IgD-negative memory B cell (primary cell): ENCODE measurements around the gene ASPA. TPM values are rescaled to one million over a fixed set of nuclear protein-coding genes. Genes with fewer than 3 reads are reported as not detected.
"Not testable (repeated sequence)": the region's sequence is repeated elsewhere in the genome, so short reads cannot be mapped to it uniquely, and the experiment has no call there.

Experiments
- H3K27ac Mint-ChIP-seq, 3 donors: one replicate each; pipeline ENCODE4 v1.8.0; 2020 to 2022; ENCODE audit warnings: mild to moderate bottlenecking in 3 of 3, mixed read lengths in 3 of 3, moderate library complexity in 1 of 3
- H3K27me3 Mint-ChIP-seq: one replicate; pipeline ENCODE4 v1.8.0; 2021; ENCODE audit warnings: mixed read lengths
- H3K36me3 Mint-ChIP-seq: one replicate; pipeline ENCODE4 v1.8.0; 2020; ENCODE audit warnings: mild to moderate bottlenecking, mixed read lengths
- H3K4me1 Mint-ChIP-seq, 3 donors: one replicate each; pipeline ENCODE4 v1.8.0; 2020 to 2022; ENCODE audit warnings: mixed read lengths in 3 of 3, mild to moderate bottlenecking in 1 of 3
- H3K4me3 Mint-ChIP-seq, 4 donors: one replicate each; pipeline ENCODE4 v1.8.0; 2020 to 2022; ENCODE audit warnings: mild to moderate bottlenecking in 4 of 4, mixed read lengths in 4 of 4, moderate library complexity in 3 of 4
- H3K9me3 Mint-ChIP-seq, 3 donors: one replicate each; pipeline ENCODE4 v1.8.0; 2020 to 2021; ENCODE audit warnings: mixed read lengths in 3 of 3, mild to moderate bottlenecking in 1 of 3
- polyA plus RNA-seq: library from polyadenylated mRNA; unstranded; fragments of 300-500 nt; fragmentation: Illumina TruSeq; gene quantifications from one replicate; pipeline ENCODE4 v1.2.3, GENCODE V29; 2021

ASPA gene
- polyA plus RNA-seq, 1 donor from 2014 or later: not detected

DNA sequence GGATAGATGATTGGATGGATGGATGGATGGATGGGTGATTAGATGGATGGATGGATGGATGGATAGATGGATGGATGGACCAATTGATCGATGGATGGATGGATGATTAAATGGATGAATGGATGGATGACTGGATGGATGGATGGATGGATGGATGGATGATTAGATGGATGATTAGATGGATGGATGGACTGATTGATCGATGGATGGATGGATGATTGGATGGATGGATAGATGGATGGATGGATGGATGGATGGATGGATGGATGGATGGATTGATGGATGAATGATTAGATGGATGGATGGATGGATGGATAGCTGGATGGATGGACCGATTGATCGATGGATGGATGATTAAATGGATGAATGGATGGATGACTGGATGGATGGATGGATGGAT, 43.7 kb downstream of the ASPA start:
- not testable (repeated sequence) for H3K9me3 Mint-ChIP-seq, H3K4me1 Mint-ChIP-seq, H3K36me3 Mint-ChIP-seq, H3K27me3 Mint-ChIP-seq, H3K27ac Mint-ChIP-seq, H3K4me3 Mint-ChIP-seq

DNA sequence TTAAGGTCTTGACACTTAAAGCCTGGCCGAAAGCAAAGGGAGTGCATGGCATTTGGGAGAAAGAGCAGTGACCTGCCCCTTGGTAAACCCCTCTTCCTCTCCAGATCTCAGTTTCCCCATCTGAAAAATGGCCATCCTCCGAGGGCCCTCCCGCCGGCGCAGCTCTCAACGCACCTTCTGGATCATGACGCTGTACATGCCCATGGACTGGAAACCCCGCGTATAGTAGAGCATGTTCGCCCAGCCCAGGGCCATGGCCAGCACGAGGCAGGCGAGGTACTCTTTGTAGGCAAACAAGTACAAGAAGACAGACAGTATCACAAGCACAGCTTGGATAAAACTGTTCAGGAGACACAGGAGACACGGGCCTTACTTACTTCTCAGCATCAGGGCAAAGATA, 48.2 kb downstream of the ASPA start:
- H3K9me3 Mint-ChIP-seq: no peaks in the 10 kb centered on the region
- peaks cover 4% of the 10 kb centered on the region for H3K36me3 Mint-ChIP-seq
- H3K4me1 Mint-ChIP-seq: no peaks in the 10 kb centered on the region
- no peaks in the 10 kb centered on the region for H3K27me3 Mint-ChIP-seq
- H3K27ac Mint-ChIP-seq: no peak overlapping the region
- no peak overlapping the region for H3K4me3 Mint-ChIP-seq

DNA sequence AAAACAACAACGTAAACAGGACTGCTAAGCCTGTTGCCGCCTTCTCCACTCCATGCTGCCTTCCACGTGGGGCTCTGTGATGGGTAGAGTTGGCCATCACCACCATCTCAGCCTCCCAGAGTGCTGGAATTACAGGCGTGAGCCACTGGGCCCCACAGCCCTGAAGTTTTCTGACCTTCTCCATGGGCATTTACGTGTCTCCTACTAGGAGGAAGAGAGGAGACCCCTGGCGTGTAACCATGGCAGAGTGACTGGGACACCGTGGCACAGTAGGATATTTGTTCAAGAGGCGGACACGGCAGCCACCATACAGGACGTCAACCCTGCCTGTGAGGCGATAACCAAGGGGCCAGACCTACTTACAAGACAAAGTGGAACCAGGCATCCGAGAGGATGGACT, 50.7 kb downstream of the ASPA start:
- H3K36me3 Mint-ChIP-seq: peaks cover 4% of the 10 kb centered on the region
- no peak overlapping the region for H3K4me3 Mint-ChIP-seq
- no peaks in the 10 kb centered on the region for H3K27me3 Mint-ChIP-seq
- H3K4me1 Mint-ChIP-seq: no peaks in the 10 kb centered on the region
- no peak overlapping the region for H3K27ac Mint-ChIP-seq
- no peaks in the 10 kb centered on the region for H3K9me3 Mint-ChIP-seq

DNA sequence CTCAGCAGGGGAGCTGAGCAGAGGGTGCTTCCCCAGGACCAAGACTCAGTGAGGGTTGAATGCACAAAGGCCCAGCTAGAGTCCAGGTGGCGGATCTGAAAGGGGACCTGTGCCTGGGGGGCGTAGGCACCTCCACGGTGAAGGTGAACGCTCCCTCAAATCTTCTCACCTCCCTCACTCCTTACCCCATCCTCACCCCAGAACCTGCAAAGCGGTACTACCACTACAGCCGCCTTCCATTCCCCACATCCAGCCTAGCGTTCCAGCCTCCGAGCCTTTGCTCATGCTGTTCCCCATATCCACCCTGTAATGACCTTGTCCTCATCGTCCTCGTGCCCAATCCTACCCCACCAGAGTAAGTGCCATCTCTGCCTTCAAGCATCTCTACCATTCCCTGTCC, 51.2 kb downstream of the ASPA start:
- Mint-ChIP-seq H3K4me3 (no peak overlapping the region), H3K27ac (no peak overlapping the region), H3K9me3 (no peaks in the 10 kb centered on the region), H3K36me3 (peaks cover 4% of the 10 kb centered on the region), H3K4me1 (no peaks in the 10 kb centered on the region), H3K27me3 (no peaks in the 10 kb centered on the region)

DNA sequence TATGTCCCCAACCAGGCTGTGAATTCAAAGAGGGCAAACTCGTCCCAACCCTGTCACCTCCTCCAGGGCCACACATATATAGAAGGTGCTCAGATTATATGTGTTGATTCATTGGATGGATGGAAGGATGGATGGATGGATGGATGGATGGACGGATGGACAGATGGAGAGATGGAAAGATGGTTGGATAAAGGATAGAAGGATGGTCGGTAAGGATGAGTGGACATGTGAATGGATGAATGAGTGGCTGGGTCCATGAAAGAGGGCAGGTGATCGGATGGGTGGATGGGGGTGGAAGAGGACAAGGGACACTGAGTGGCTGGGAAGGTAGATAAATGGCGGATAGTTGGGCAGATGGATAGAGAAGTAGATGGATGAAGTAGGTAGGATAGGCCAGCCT, 51.7 kb downstream of the ASPA start:
- no peaks in the 10 kb centered on the region for H3K4me1 Mint-ChIP-seq
- no peaks in the 10 kb centered on the region for H3K9me3 Mint-ChIP-seq
- no peak overlapping the region for H3K4me3 Mint-ChIP-seq
- H3K27me3 Mint-ChIP-seq: no peaks in the 10 kb centered on the region
- no peak overlapping the region for H3K27ac Mint-ChIP-seq
- peaks cover 4% of the 10 kb centered on the region for H3K36me3 Mint-ChIP-seq

DNA sequence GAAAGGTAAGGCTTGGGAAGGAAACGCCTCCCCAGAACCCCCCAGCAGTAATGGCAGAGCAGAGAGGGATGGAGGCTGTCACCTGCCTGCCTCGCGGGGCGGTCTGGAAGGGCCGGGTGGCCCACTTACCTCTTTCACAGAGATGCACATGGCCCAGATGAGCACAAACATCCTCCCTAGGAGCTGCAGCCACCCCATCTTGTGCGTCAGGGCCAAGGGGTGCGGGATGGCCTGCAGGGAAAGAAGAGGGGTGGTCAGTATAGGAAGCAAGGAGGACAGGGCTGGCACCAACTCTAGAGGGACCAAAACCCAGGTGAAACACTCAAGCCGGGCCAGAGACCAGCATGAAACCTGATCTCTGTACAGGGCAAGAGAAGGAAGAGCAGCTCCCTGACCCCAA, 52.1 kb downstream of the ASPA start:
- Mint-ChIP-seq H3K4me1 (no peaks in the 10 kb centered on the region), H3K27ac (no peak overlapping the region), H3K4me3 (no peak overlapping the region)

DNA sequence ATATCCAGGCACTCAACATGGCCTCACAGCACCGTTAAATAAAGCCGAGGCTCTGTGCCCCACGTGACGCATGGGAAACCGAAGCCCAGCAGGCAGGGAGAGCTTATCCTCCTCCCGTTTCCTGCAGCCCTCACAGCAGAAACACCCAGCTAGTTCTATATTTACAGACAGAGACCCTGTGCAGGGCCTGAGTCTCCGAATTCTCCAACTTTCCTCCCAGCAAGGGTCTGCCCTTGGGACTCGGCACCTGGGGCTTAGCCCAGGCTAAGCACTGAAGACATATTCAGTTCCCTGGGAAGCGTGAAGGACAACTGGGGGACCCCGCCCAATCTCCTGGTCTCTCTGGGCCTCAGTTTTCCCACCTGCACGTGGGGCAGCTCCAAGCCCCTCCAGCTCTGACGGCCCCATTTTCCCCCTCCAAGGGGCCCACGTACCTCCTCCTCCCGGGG, 52.6 kb downstream of the ASPA start:
- H3K4me3 Mint-ChIP-seq: no peak overlapping the region
- H3K27me3 Mint-ChIP-seq: no peaks in the 10 kb centered on the region
- peaks cover 0 to 3% (median 0%) of the 10 kb centered on the region in 3 donors for H3K4me1 Mint-ChIP-seq
- peaks cover 6% of the 10 kb centered on the region for H3K36me3 Mint-ChIP-seq
- H3K27ac Mint-ChIP-seq: no peak overlapping the region
- no peaks in the 10 kb centered on the region for H3K9me3 Mint-ChIP-seq

More for the DNA sequence above, 52.1 kb downstream of the ASPA start:
- peaks cover 4% of the 10 kb centered on the region for H3K36me3 Mint-ChIP-seq
- no peaks in the 10 kb centered on the region for H3K9me3 Mint-ChIP-seq
- H3K27me3 Mint-ChIP-seq: no peaks in the 10 kb centered on the region

DNA sequence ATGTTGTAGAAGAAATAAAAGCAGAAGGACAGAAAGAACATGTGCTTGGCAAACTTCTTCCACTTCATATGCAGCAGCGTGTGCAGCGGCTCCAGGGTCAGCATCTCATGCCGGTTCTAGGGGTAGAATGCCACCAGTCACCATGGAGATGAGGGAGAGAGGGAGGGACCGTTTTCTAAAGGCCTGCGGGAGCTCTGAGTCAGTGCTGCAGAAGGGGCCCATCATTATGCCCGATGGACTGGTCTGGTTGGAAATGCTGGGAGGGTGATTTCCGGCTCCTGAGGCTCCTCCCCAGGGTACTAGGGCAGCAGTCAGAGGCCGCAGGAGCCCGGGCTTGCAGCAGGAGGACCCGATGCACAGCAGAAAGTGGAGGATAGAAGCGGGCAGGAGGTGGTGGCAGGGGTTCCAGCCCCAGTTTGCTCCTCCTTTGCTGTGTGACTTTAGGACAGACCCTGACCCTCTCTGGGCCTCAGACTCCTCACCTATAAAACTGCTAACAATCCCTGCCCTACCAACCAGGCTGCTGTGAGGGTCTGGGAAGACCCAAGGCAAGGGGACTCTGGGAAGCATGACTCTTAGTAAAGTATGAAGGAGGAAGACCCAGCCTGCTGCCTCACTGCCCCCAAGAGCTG, 53.2 kb downstream of the ASPA start:
- Mint-ChIP-seq H3K27ac (no peak overlapping the region), H3K4me3 (peak overlapping the region in 1 of 4 donors; percentile 22), H3K9me3 (no peaks in the 10 kb centered on the region), H3K36me3 (peaks cover 6% of the 10 kb centered on the region), H3K27me3 (no peaks in the 10 kb centered on the region), H3K4me1 (peaks cover 0 to 3% (median 3%) of the 10 kb centered on the region in 3 donors)

DNA sequence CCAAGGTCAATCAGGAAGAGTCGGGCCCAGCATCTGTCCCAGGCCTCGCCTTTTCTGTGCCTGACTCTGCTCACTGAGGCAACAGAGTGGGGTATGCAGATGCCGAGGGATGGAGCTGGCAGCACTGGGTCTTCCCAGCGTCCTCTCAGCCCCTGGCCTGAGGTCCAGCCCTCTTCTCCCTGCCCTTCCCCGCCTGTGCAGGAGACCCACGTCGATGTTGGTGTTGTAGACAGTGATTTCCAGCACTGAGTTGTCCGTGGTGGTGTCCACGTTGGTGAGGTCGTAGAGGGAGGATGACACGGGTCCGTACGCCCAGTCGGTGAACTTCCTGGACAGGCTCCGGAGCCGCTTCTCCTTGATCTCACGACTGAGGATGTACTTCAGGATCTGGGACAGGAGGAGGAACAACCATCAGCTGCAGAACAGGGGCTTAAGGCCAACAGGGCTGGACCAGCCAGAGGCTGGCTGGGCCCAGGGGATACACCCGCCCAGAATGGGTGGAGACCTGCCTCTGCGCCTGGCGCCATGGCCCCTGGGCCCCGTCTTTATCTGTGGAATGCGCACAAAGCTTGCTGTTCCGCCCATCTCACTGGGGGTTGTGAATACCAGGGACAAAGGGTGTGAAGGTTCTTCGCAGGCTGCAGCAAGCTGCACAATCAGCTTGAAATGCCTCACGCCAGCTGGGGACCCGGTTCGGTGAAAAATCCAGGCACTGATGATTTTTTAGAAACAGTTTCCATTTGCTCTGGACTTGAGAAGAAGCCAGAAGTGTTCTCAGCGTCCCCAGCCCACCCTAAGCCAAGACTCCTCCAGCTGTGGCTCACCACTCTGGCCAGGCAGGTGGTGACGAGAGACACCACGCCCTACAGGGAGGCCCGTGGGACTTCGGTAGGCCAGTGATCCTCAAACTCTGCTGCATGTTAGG, 54.3 kb downstream of the ASPA start:
- no peaks in the 10 kb centered on the region for H3K9me3 Mint-ChIP-seq
- H3K27ac Mint-ChIP-seq: no peak overlapping the region
- peaks cover 4% of the 10 kb centered on the region for H3K36me3 Mint-ChIP-seq
- H3K27me3 Mint-ChIP-seq: no peaks in the 10 kb centered on the region
- peaks cover 0 to 6% (median 3%) of the 10 kb centered on the region in 3 donors for H3K4me1 Mint-ChIP-seq
- H3K4me3 Mint-ChIP-seq: no peak overlapping the region

DNA sequence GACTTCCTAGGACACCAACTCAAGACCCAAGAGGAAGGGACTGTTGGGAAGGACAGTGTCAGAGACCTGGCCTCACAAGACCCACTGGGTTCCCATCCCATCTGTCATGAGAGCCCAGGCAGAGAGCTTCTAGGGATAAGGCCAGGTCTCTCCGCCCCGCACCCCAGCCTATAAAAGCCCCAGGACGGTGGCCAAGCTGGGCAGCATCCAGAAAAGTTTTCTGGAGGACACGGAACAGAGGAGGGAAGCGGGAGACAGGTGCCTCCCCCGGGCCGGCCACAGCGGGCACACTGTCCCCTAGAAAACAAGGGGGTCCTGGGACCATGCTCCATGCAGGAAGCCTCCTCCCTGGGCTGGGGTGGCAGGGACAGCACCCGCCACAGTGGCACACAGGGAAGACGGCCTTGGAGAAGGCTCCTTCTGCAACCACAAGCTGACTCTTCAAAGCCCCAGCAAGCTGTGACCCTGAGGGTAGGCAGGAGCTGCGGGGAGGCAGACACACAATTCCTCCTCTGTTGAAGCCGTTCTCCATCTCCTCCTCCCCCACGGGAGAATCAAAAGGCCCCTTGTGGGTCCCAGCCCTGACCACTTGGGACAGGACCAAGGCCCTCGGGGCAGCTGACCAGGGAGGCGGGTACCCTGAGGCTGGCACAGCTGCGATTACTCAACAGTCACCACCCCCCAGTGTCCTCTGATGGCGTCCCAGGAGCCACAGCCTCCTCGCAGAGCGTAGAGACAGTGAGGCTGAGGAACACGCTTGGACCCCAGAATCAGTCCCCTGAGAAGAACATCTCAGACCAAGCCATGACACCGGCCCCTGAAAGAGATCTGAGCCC, 55.7 kb downstream of the ASPA start:
- Mint-ChIP-seq H3K9me3 (no peaks in the 10 kb centered on the region), H3K4me3 (no peak overlapping the region), H3K4me1 (peaks cover 0 to 6% (median 3%) of the 10 kb centered on the region in 3 donors), H3K27ac (no peak overlapping the region), H3K36me3 (peaks cover 4% of the 10 kb centered on the region), H3K27me3 (no peaks in the 10 kb centered on the region)

DNA sequence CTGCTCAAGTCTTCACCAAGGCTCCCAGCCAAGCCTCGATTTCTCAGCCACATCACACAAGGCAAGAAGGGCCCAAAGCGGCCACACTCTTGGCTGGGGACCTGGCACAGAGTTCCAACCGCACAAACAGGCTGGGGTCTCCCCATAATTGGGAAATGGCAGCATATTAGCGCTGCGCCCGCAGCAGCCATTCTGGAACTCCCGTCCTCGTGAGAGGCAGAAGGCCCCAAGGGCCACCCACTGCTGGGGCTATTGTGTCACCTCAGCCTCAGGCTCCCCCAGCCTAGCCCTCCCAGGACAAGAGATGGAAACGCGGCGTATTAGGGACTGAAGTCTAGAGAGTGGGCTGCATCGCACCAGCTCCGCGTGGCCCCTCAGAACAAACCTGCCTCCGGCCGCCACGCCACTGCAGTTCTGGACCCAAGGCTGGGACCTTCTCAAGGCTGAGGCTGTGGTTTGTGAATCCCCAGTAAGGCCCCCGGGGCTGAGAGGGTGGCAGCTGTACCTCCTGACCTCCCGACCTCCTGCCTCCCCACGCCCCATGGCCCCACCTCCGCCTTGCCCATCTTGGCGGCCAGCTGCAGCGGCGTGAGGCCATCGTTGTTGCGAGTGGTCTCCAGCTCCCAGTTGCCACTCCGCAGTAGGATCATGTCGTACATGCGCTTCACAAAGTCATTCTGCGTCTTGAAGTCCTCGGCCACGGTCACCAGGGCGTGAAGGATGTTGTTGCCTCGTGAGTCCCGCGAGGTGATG, 56.5 kb downstream of the ASPA start:
- no peak overlapping the region for H3K4me3 Mint-ChIP-seq
- H3K27me3 Mint-ChIP-seq: no peaks in the 10 kb centered on the region
- H3K9me3 Mint-ChIP-seq: no peaks in the 10 kb centered on the region
- peak overlapping the region in 1 of 3 donors; percentile 77 for H3K27ac Mint-ChIP-seq
- H3K36me3 Mint-ChIP-seq: peaks cover 4% of the 10 kb centered on the region
- peaks cover 0 to 6% (median 3%) of the 10 kb centered on the region in 3 donors for H3K4me1 Mint-ChIP-seq

DNA sequence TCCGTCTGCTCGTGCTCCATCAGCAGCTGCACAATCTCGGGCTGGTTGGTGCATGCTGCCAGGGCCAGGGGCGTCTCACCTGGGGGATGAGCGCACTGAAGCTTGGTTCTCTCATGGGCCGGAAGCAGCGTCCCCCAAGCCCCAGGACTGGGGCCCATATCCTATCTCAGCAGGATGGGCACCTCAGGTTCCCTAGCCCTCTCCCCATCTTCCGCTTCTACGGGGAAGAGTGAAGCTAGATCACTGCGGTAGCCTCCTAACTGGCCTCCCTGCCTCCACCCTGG, 57.0 kb downstream of the ASPA start:
- Mint-ChIP-seq H3K36me3 (peaks cover 2% of the 10 kb centered on the region), H3K27me3 (no peaks in the 10 kb centered on the region), H3K4me1 (peaks cover 0 to 6% (median 3%) of the 10 kb centered on the region in 3 donors), H3K9me3 (no peaks in the 10 kb centered on the region), H3K4me3 (no peak overlapping the region), H3K27ac (peak overlapping the region in 1 of 3 donors; percentile 77)

DNA sequence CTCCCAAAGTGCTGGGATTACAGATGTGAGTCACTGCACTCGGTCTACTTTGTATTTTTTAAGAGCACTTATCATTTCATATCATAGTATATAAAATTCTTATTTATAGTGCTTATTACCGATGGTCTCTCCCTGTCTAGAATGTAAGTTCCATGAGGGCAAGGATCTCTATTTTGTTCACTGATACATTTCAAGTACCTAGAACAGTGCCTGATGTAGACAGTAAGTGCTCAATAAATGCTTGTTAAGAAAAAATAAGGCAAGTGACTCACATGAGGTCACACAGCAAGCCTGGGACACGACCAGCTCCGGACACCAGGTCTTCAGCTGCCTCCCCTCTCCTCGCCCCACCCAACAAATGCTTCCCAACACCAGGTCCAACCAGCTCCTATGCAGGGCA, 58.0 kb downstream of the ASPA start:
- Mint-ChIP-seq H3K27ac (no peak overlapping the region), H3K4me3 (no peak overlapping the region), H3K36me3 (peaks cover 2% of the 10 kb centered on the region), H3K9me3 (no peaks in the 10 kb centered on the region), H3K27me3 (no peaks in the 10 kb centered on the region), H3K4me1 (peaks cover 0 to 6% (median 3%) of the 10 kb centered on the region in 3 donors)

DNA sequence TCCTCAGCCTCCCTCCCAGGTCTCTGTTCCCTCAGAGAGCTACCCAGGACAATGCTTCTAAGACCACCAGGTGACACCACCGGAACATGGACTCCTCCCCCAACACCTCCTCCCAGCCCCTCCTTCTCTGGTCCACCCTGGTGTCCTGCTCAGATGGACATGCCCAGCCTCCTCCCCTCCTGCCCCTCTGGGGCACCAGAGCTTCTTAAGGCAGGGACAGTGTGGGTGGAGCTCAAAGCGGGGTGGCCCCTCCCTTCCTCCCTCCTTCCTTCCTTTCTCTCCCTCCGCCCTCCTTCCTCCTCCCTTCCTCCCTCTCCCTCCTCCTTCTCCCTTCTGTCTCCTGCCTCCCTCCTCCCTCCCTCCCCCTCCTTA, 59.1 kb downstream of the ASPA start:
- H3K27ac Mint-ChIP-seq: peak overlapping the region in 1 of 3 donors; percentile 8
- H3K9me3 Mint-ChIP-seq: no peaks in the 10 kb centered on the region
- peaks cover 2% of the 10 kb centered on the region for H3K36me3 Mint-ChIP-seq
- H3K4me1 Mint-ChIP-seq: peaks cover 0 to 6% (median 3%) of the 10 kb centered on the region in 3 donors
- peak overlapping the region in 2 of 4 donors; percentile 6 to 25 for H3K4me3 Mint-ChIP-seq
- H3K27me3 Mint-ChIP-seq: no peaks in the 10 kb centered on the region
